Measurements from ENCODE around the gene FAM149A. TPM values are rescaled to one million over a fixed set of nuclear protein-coding genes. Genes with fewer than 3 reads are reported as not detected.

Gene FAM149A
- total RNA-seq, 3 donors from 2014 or later (not counting 1 experiment from before 2014, with no cell fraction given): 0.33 TPM; not detected in 2

GRCh38 chr4:186061921-186062320 is 42.6 kb upstream of the FAM149A start:
- no peak overlapping the region for H3K4me3 Mint-ChIP-seq
- H3K27ac ChIP-seq (ENCODE audit: low read length): no peak overlapping the region
- H3K27me3 ChIP-seq (ENCODE audit: control insufficient read depth, insufficient read depth, low read length): no peaks in the 10 kb centered on the region
- peaks cover 0 to 3% of the 10 kb centered on the region in 2 donors for H3K27me3 Mint-ChIP-seq (ENCODE audit: low read depth in 2 of 2)
- peaks cover 3% of the 10 kb centered on the region in 2 donors for H3K9me3 Mint-ChIP-seq
- TF ChIP-seq CTCF (IDR thresholded peaks at IDR 0.05): no peak
- no peaks in the 10 kb centered on the region for H3K36me3 Mint-ChIP-seq
- H3K4me1 Mint-ChIP-seq: peaks cover 30 to 32% of the 10 kb centered on the region in 2 donors
- no peaks in the 10 kb centered on the region for H3K9me3 ChIP-seq (ENCODE audit: control insufficient read depth, insufficient read depth, low read length)
- no peak overlapping the region for H3K27ac Mint-ChIP-seq
- H3K4me3 ChIP-seq (ENCODE audit: low read length): no peak overlapping the region
- ATAC-seq: no peak
- no peak for DNase-seq
- 89% methylated on average over 2 of the region's 4 CpGs for WGBS (ENCODE audit: insufficient coverage)
- intact Hi-C loops (cut with micrococcal nuclease): no loop called here
- peaks cover 14% of the 10 kb centered on the region for H3K4me1 ChIP-seq (ENCODE audit: control insufficient read depth, insufficient read depth, low read length)
- H3K36me3 ChIP-seq (ENCODE audit: control insufficient read depth, insufficient read depth, low read length): no peaks in the 10 kb centered on the region

- 51% methylated on average over 8 of the region's 9 CpGs for WGBS (ENCODE audit: insufficient coverage)
- intact Hi-C loops (cut with micrococcal nuclease): loop anchor here (1.0 to 5.0 kb wide), 2 partner anchors 124 to 519 kb away; partner anchors contain the start of gene CYP4V2
- Histone ChIP-seq H3K9me3 (ENCODE audit: control insufficient read depth, insufficient read depth, low read length) (no peaks in the 10 kb centered on the region), H3K4me1 (ENCODE audit: control insufficient read depth, insufficient read depth, low read length) (peaks cover 13% of the 10 kb centered on the region), H3K27ac (ENCODE audit: low read length) (no peak overlapping the region), H3K27me3 (ENCODE audit: control insufficient read depth, insufficient read depth, low read length) (no peaks in the 10 kb centered on the region), H3K36me3 (ENCODE audit: control insufficient read depth, insufficient read depth, low read length) (no peaks in the 10 kb centered on the region), H3K4me3 (ENCODE audit: low read length) (peak overlapping the region; percentile 42)
- Mint-ChIP-seq H3K36me3 (no peaks in the 10 kb centered on the region), H3K4me3 (peak overlapping the region; percentile 83), H3K27ac (peak overlapping the region; percentile 73 to 77), H3K27me3 (ENCODE audit: low read depth in 2 of 2) (no peaks in the 10 kb centered on the region), H3K4me1 (peaks cover 37 to 40% of the 10 kb centered on the region in 2 donors), H3K9me3 (no peaks in the 10 kb centered on the region)
- no peak for TF ChIP-seq CTCF (IDR thresholded peaks at IDR 0.05)
- peak; percentile 75 to 89 (median 86) for ATAC-seq
- DNase-seq: peak; percentile 25 to 60
These were observed 36.6 kb upstream of the FAM149A start for GRCh38 chr4:186067757-186068385.

- Mint-ChIP-seq H3K4me1 (peaks cover 37 to 40% of the 10 kb centered on the region in 2 donors), H3K27ac (peak within 1 kb of the TSS; percentile 73 to 77), H3K36me3 (no peaks in the 10 kb centered on the region), H3K27me3 (ENCODE audit: low read depth in 2 of 2) (no peaks in the 10 kb centered on the region), H3K9me3 (no peaks in the 10 kb centered on the region), H3K4me3 (peak within 1 kb of the TSS; percentile 83)
- Histone ChIP-seq H3K4me1 (ENCODE audit: control insufficient read depth, insufficient read depth, low read length) (peaks cover 13% of the 10 kb centered on the region), H3K27me3 (ENCODE audit: control insufficient read depth, insufficient read depth, low read length) (no peaks in the 10 kb centered on the region), H3K4me3 (ENCODE audit: low read length) (peak within 1 kb of the TSS; percentile 42), H3K27ac (ENCODE audit: low read length) (peak within 1 kb of the TSS; percentile 6), H3K36me3 (ENCODE audit: control insufficient read depth, insufficient read depth, low read length) (no peaks in the 10 kb centered on the region), H3K9me3 (ENCODE audit: control insufficient read depth, insufficient read depth, low read length) (no peaks in the 10 kb centered on the region)
- 7% methylated on average over 12 of the region's 12 CpGs for WGBS (ENCODE audit: insufficient coverage)
- TF ChIP-seq CTCF (IDR thresholded peaks at IDR 0.05): no peak
- DNase-seq (peak in 1 of 2 donors; percentile 45), ATAC-seq (peak in 2 of 3 donors; percentile 44 to 65)
- intact Hi-C loops (cut with micrococcal nuclease): loop anchor here (1.0 to 5.0 kb wide), 2 partner anchors 124 to 519 kb away; partner anchors contain the start of gene CYP4V2
These were observed 35.7 kb upstream of the FAM149A start, which contains the start of gene TLR3 for GRCh38 chr4:186068581-186069348. Gene TLR3, plus strand, starts transcription at chr4:186069156. Its CDS starts 7,464 bp downstream, at chr4:186076620.

All from natural killer cell (primary cell).